ENCODE measurements around the gene HMOX2.

The HMOX2 gene

DNA sequence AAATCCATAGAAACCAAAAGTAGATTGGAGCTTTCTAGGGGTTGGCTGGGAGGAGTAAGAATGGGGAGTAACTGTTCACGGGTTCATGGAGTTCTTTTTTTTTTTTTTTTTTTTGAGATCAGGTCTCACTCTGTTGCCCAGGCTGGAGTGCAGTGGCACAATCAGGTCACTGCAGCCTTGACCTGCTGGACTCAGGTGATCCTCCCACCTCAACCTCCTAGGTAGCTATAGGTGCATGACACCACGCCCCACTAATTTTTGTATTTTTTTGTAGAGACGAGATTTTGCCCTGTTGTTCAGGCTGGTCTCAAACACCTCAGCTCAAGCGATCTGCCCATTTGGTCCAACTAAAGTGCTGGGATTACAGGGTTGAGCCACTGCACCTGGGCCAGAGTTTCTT lies 3.3 kb upstream of the HMOX2 start:
- H3K4me1 ChIP-seq (ENCODE audit: low read depth, poor library complexity, severe bottlenecking): peaks cover 13% of the 10 kb centered on the region
- H3K27me3 ChIP-seq (ENCODE audit: insufficient read depth, low read depth): no peaks in the 10 kb centered on the region
- no peak overlapping the region for H3K4me2 ChIP-seq
- H3K4me3 ChIP-seq (IDR thresholded peaks at IDR 0.05; ENCODE audit: insufficient read depth, low read depth, low read length): no peak overlapping the region
- H3K9ac ChIP-seq: no peak overlapping the region
- peaks cover 9% of the 10 kb centered on the region; the same call in 1 of the 2 replicates for H3K79me2 ChIP-seq (ENCODE audit: insufficient read depth, low read depth)
- H3K36me3 ChIP-seq (ENCODE audit: insufficient read depth): no peaks in the 10 kb centered on the region
- no peak overlapping the region for H3K27ac ChIP-seq
- TF ChIP-seq, protein P1, sequence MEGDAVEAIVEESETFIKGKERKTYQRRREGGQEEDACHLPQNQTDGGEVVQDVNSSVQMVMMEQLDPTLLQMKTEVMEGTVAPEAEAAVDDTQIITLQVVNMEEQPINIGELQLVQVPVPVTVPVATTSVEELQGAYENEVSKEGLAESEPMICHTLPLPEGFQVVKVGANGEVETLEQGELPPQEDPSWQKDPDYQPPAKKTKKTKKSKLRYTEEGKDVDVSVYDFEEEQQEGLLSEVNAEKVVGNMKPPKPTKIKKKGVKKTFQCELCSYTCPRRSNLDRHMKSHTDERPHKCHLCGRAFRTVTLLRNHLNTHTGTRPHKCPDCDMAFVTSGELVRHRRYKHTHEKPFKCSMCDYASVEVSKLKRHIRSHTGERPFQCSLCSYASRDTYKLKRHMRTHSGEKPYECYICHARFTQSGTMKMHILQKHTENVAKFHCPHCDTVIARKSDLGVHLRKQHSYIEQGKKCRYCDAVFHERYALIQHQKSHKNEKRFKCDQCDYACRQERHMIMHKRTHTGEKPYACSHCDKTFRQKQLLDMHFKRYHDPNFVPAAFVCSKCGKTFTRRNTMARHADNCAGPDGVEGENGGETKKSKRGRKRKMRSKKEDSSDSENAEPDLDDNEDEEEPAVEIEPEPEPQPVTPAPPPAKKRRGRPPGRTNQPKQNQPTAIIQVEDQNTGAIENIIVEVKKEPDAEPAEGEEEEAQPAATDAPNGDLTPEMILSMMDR (conservative IDR thresholded peaks at IDR 0.05; ENCODE audit: low read depth, low read length): no peak
- H4K20me1 ChIP-seq (ENCODE audit: insufficient read depth): no peaks in the 10 kb centered on the region
- H2AFZ ChIP-seq (ENCODE audit: low read depth): no peak overlapping the region

DNA sequence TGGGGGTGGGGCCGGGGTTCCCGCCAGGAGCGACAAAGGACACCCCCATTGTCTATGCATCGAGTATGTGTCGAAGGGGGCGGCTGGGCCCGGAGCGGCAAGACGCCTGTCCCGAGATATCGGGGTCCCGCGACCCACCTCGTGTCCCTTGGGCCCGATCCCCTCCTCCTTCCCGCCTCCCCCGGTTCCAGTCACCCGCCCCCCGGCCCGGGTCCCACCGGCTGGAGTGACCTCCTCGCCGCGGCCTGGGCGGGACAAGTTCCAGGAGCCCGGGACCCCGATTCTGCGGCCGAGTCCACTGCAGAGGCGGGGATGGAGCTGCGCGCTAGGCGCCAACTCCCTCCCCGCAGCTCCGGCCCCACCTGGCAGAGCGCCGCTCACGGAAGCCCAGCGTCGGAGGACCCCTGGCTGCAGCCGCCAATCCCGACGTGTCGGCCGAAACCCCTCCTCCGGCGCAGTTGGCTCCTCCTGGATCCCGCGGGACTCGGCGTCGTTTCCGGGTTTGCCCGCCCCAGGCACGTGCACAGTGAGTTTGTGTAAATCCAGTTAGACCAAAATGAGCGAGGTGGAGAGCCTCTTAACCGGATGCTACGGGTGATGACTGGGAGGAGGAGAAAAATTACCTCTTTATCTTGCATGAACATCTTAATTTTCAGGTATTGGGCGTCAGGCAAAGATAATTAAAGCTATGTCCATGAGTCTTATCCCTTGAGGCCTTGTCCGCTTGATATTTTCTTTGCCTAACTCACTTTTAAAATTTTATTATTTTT lies 1.8 kb upstream of the HMOX2 start, which contains the start of gene NMRAL1:
TSS of gene NMRAL1 (minus strand) at position 434 of the 770 bp plus-strand sequence. CDS start 493 bp downstream, outside the sequence.
- Histone ChIP-seq H4K20me1 (ENCODE audit: insufficient read depth) (no peaks in the 10 kb centered on the region), H3K27me3 (ENCODE audit: insufficient read depth, low read depth) (no peaks in the 10 kb centered on the region), H3K4me1 (ENCODE audit: low read depth, poor library complexity, severe bottlenecking) (peaks cover 13% of the 10 kb centered on the region), H3K4me2 (no peak within 1 kb of the TSS; the same call in 1 of the 2 replicates), H3K79me2 (ENCODE audit: insufficient read depth, low read depth) (peaks cover 14% of the 10 kb centered on the region; the same call in 1 of the 2 replicates), H3K4me3 (IDR thresholded peaks at IDR 0.05; ENCODE audit: insufficient read depth, low read depth, low read length) (no peak within 1 kb of the TSS), H2AFZ (ENCODE audit: low read depth) (no peak within 1 kb of the TSS), H3K9ac (no peak within 1 kb of the TSS), H3K36me3 (ENCODE audit: insufficient read depth) (no peaks in the 10 kb centered on the region), H3K27ac (no peak within 1 kb of the TSS)
- TF ChIP-seq, protein P1 (conservative IDR thresholded peaks at IDR 0.05; ENCODE audit: low read depth, low read length): no peak

DNA sequence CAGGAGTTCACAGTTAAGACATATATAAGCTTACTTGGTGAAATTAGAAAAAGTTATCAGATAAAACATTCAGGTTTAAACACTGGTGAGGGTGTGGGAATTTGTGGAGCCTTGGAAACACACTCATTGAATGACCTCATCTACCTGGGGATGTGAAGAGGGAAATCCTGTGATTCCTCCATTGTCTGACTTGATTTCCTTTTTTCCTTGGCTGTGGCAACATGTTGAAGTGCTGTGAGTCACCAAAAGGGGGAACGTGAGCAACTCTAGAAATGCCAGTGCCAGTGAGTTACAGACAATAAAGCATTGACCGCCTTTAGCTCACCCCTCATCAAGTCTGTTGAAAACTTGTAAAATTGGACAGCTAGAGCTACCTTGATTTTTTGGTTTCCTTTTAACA lies 1.8 kb downstream of the HMOX2 start:
- H2AFZ ChIP-seq (ENCODE audit: low read depth): no peak overlapping the region
- TF ChIP-seq, protein P1 (conservative IDR thresholded peaks at IDR 0.05; ENCODE audit: low read depth, low read length): 0 out of 2 replicates have a peak, but pooled peaks have one; percentile 18
- H4K20me1 ChIP-seq (ENCODE audit: insufficient read depth): no peaks in the 10 kb centered on the region
- no peak overlapping the region for H3K4me2 ChIP-seq
- no peak overlapping the region for H3K27ac ChIP-seq
- no peak overlapping the region for H3K9ac ChIP-seq
- no peak overlapping the region for H3K4me3 ChIP-seq (IDR thresholded peaks at IDR 0.05; ENCODE audit: insufficient read depth, low read depth, low read length)
- H3K36me3 ChIP-seq (ENCODE audit: insufficient read depth): no peaks in the 10 kb centered on the region
- H3K79me2 ChIP-seq (ENCODE audit: insufficient read depth, low read depth): peaks cover 19% of the 10 kb centered on the region; the same call in 1 of the 2 replicates
- H3K4me1 ChIP-seq (ENCODE audit: low read depth, poor library complexity, severe bottlenecking): peaks cover 13% of the 10 kb centered on the region
- H3K27me3 ChIP-seq (ENCODE audit: insufficient read depth, low read depth): no peaks in the 10 kb centered on the region

DNA sequence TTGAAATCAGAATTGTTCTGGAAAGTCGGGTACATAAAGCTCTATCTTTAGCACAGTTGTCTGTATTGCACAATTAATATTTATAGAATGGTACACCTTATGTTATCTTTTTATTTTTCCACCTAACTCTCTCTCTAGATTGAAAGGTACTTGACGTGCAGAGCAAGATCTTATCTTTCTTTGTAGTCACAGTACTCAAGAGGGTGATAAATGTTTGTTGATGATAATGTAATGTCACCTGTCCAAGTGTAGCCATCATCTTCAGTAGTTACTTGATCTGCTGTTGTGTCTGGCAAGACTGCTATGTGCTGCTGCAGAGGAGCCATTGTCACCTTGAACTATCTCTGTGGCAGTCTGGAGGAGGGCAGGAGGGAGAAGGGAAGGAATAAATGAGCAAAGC lies 5.3 kb downstream of the HMOX2 start:
- Histone ChIP-seq H3K27ac (no peak overlapping the region), H3K9ac (no peak overlapping the region), H3K36me3 (ENCODE audit: insufficient read depth) (no peaks in the 10 kb centered on the region), H4K20me1 (ENCODE audit: insufficient read depth) (no peaks in the 10 kb centered on the region), H3K4me3 (IDR thresholded peaks at IDR 0.05; ENCODE audit: insufficient read depth, low read depth, low read length) (no peak overlapping the region), H2AFZ (ENCODE audit: low read depth) (no peak overlapping the region), H3K27me3 (ENCODE audit: insufficient read depth, low read depth) (no peaks in the 10 kb centered on the region), H3K4me2 (no peak overlapping the region), H3K79me2 (ENCODE audit: insufficient read depth, low read depth) (peaks cover 19% of the 10 kb centered on the region; the same call in 1 of the 2 replicates), H3K4me1 (ENCODE audit: low read depth, poor library complexity, severe bottlenecking) (peaks cover 5% of the 10 kb centered on the region)
- TF ChIP-seq, protein P1 (conservative IDR thresholded peaks at IDR 0.05; ENCODE audit: low read depth, low read length): no peak
